Astrocyte of the spinal cord (primary cell): Measurements from ENCODE around the gene OCSTAMP.

ENCODE experiments used
- DNase-seq: peaks from one replicate; pipeline ENCODE4 v3.0.0; 2011; ENCODE audit warnings: low read depth, low spot score
- H3K4me3 ChIP-seq: 2 replicates; pipeline ENCODE4 v1.5.1; 2011; ENCODE audit warnings: low read depth, mild to moderate bottlenecking, low read length, moderate library complexity
- CTCF ChIP-seq: IDR thresholded peaks from 2 replicates; pipeline ENCODE4 v1.5.1; 2012; ENCODE audit warnings: low read depth, mild to moderate bottlenecking, low read length, inconsistent platforms
- in situ Hi-C: cut with HindIII; loops from 2 replicates; pipeline ENCODE4 v1.10.0; 2017; ENCODE audit warnings: low sequenced_read_pairs

OCSTAMP gene

GRCh38 chr20:46545077-46545826 lies 5.2 kb downstream of the OCSTAMP start:
- in situ Hi-C loops, result no loop called here
- H3K4me3 ChIP-seq, result no peak overlapping the region
- TF ChIP-seq CTCF, result no peak
- no peak for DNase-seq

GRCh38 chr20:46544576-46544975 lies 5.9 kb downstream of the OCSTAMP start:
- no peak overlapping the region for H3K4me3 ChIP-seq
- in situ Hi-C loops, result no loop called here
- DNase-seq, result no peak
- TF ChIP-seq CTCF, result no peak

- no peak for DNase-seq
- H3K4me3 ChIP-seq, result no peak overlapping the region
- TF ChIP-seq CTCF, result no peak
- in situ Hi-C loops, result no loop called here
Observed at GRCh38 chr20:46543959-46544358, 6.5 kb downstream of the OCSTAMP start.

GRCh38 chr20:46543033-46543432 lies 7.4 kb downstream of the OCSTAMP start:
- in situ Hi-C loops, result no loop called here
- no peak for TF ChIP-seq CTCF
- no peak overlapping the region for H3K4me3 ChIP-seq
- DNase-seq, result no peak

- DNase-seq, result no peak
- TF ChIP-seq CTCF, result no peak
- H3K4me3 ChIP-seq, result no peak overlapping the region
- in situ Hi-C loops, result no loop called here
Observed at GRCh38 chr20:46541229-46541935, 9.1 kb downstream of the OCSTAMP start.

- in situ Hi-C loops, result no loop called here
- TF ChIP-seq CTCF, result no peak
- DNase-seq, result no peak
- no peak overlapping the region for H3K4me3 ChIP-seq
Observed at GRCh38 chr20:46539113-46539512, 11.3 kb downstream of the OCSTAMP start.
